Measurements from ENCODE around the gene MTCH2. TPM values are rescaled to one million over a fixed set of nuclear protein-coding genes. Genes with fewer than 3 reads are reported as not detected.

Gene MTCH2
- total RNA-seq, 1 donor from 2014 or later: 55.9 TPM

GRCh38 chr11:47606731-47607130 lies 35.6 kb downstream of the MTCH2 start:
- TF ChIP-seq CTCF (IDR thresholded peaks at IDR 0.05): no peak
- H3K4me3 ChIP-seq: no peak overlapping the region
- no peak overlapping the region for H3K27ac ChIP-seq
- no peaks in the 10 kb centered on the region for H3K27me3 ChIP-seq
- H3K36me3 ChIP-seq: peaks cover 4 to 5% of the 10 kb centered on the region in 2 donors
- DNase-seq (ENCODE audit: low spot score in 2 of 2): no peak
- intact Hi-C loops (cut with DNase I): no loop called here
- no peaks in the 10 kb centered on the region for H3K4me1 ChIP-seq
- no peaks in the 10 kb centered on the region for H3K9me3 ChIP-seq

- intact Hi-C loops (cut with DNase I): no loop called here
- Histone ChIP-seq H3K36me3 (peaks cover 0 to 5% of the 10 kb centered on the region in 2 donors), H3K27me3 (no peaks in the 10 kb centered on the region), H3K9me3 (no peaks in the 10 kb centered on the region), H3K4me1 (no peaks in the 10 kb centered on the region), H3K27ac (no peak overlapping the region), H3K4me3 (no peak overlapping the region)
- TF ChIP-seq CTCF (IDR thresholded peaks at IDR 0.05): no peak
- DNase-seq (ENCODE audit: low spot score in 2 of 2): no peak
Observed at GRCh38 chr11:47605921-47606320, 36.4 kb downstream of the MTCH2 start.

GRCh38 chr11:47603295-47603694 lies 39.1 kb downstream of the MTCH2 start:
- no peak for DNase-seq (ENCODE audit: low spot score in 2 of 2)
- H3K9me3 ChIP-seq: no peaks in the 10 kb centered on the region
- no peaks in the 10 kb centered on the region for H3K27me3 ChIP-seq
- no peak overlapping the region for H3K27ac ChIP-seq
- intact Hi-C loops (cut with DNase I): no loop called here
- TF ChIP-seq CTCF (IDR thresholded peaks at IDR 0.05): no peak
- no peaks in the 10 kb centered on the region for H3K4me1 ChIP-seq
- no peaks in the 10 kb centered on the region for H3K36me3 ChIP-seq
- H3K4me3 ChIP-seq: no peak overlapping the region

- intact Hi-C loops (cut with DNase I): no loop called here
- Histone ChIP-seq H3K36me3 (no peaks in the 10 kb centered on the region), H3K27me3 (no peaks in the 10 kb centered on the region), H3K9me3 (no peaks in the 10 kb centered on the region), H3K4me1 (no peaks in the 10 kb centered on the region), H3K27ac (no peak overlapping the region), H3K4me3 (no peak overlapping the region)
- no peak for TF ChIP-seq CTCF (IDR thresholded peaks at IDR 0.05)
- DNase-seq (ENCODE audit: low spot score in 2 of 2): no peak
Observed at GRCh38 chr11:47599902-47600301, 42.5 kb downstream of the MTCH2 start.

GRCh38 chr11:47595967-47596366 lies 46.4 kb downstream of the MTCH2 start:
- Histone ChIP-seq H3K27me3 (no peaks in the 10 kb centered on the region), H3K27ac (no peak overlapping the region), H3K9me3 (no peaks in the 10 kb centered on the region), H3K36me3 (no peaks in the 10 kb centered on the region), H3K4me3 (no peak overlapping the region), H3K4me1 (no peaks in the 10 kb centered on the region)
- TF ChIP-seq CTCF (IDR thresholded peaks at IDR 0.05): no peak
- intact Hi-C loops (cut with DNase I): no loop called here
- no peak for DNase-seq (ENCODE audit: low spot score in 2 of 2)

GRCh38 chr11:47595029-47595428 lies 47.3 kb downstream of the MTCH2 start:
- intact Hi-C loops (cut with DNase I): no loop called here
- DNase-seq (ENCODE audit: low spot score in 2 of 2): no peak
- no peak for TF ChIP-seq CTCF (IDR thresholded peaks at IDR 0.05)
- H3K27ac ChIP-seq: no peak overlapping the region
- H3K27me3 ChIP-seq: no peaks in the 10 kb centered on the region
- H3K36me3 ChIP-seq: no peaks in the 10 kb centered on the region
- H3K4me1 ChIP-seq: no peaks in the 10 kb centered on the region
- no peak overlapping the region for H3K4me3 ChIP-seq
- H3K9me3 ChIP-seq: no peaks in the 10 kb centered on the region
